Mesenchymal stem cell (in vitro differentiated cells and primary cell): ENCODE data around the gene OR2Z1. TPM values are rescaled to one million over a fixed set of nuclear protein-coding genes. Genes with fewer than 3 reads are reported as not detected.

ENCODE experiments used
- small RNA-seq: library from polyadenylated mRNA; stranded (forward); fragments of <200 nt; extraction: miRNeasy Mini kit (QIAGEN cat#:217004); gene quantifications from one replicate; pipeline ENCODE3, GENCODE V24; 2013; ENCODE audit warnings: low read depth

OR2Z1 gene

Small RNA genes lying within 50 kb of the gene (small RNA-seq; reads per million reads assigned to genes)
- gene AC012616.1: not detected
